ENCODE measurements around the gene ABCC8. TPM values are rescaled to one million over a fixed set of nuclear protein-coding genes. Genes with fewer than 3 reads are reported as not detected.

ABCC8 gene
- not detected in 2 replicates for total RNA-seq

GRCh38 chr11:17476317-17477083 is at the start of gene ABCC8:
Gene ABCC8, minus strand, starts transcription at chr11:17476845. Its CDS starts 69 bp downstream, at chr11:17476776.

DNA sequence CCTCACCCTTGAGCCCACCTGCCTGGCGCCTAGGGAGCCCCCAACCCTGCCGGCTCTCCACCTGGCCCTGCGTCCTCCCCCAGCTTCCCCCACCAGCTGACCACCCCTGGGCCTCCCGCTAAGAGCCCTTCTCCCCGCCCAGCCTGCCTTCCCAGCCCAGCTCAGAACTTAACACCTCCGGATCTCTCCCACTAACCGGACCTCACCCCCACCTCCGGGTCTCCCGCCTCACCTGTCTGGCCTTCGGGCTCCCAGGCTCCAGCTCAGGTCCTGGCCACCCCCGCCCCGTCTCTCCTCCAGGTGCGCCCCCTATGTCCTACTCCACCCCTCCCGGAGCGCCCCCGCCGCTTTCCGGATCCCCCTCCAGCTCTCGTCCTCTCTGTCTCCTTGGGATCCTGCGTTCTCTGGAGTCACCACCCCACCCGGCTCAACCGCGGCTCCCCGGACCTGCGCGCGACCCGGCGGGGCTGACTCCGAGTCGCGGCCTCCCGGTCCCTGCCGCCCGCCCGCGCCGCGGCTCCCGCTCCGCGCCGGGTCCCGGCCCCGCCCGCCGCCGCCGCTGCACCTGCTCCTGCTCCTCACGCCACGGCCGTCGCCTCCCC is 87.9 kb downstream of the ABCC8 start, which contains the start of gene KCNJ11:
Gene KCNJ11, minus strand, starts transcription at position 51 of the 602 bp plus-strand sequence. CDS start 568 bp downstream, outside the sequence.

GRCh38 chr11:17351510-17352176 is 125.0 kb downstream of the ABCC8 start, which contains the start of gene NCR3LG1:
Gene NCR3LG1, plus strand, starts transcription at chr11:17351800. Its CDS starts 170 bp downstream, at chr11:17351970.

Other genes with a start within 250 kb of the ABCC8 start
- gene NUCB2, start 200.1 kb downstream of the ABCC8 start, total RNA-seq, result 98.4 and 115 TPM in 2 replicates
- gene NCR3LG1, start 125.0 kb downstream of the ABCC8 start, total RNA-seq, result 5.2 and 8.1 TPM in 2 replicates
- gene KCNJ11, start 88.2 kb downstream of the ABCC8 start, total RNA-seq, result under 0.01 TPM in 1 of 2 replicates, not detected in the other
- not detected in 2 replicates for gene USH1C, start 67.6 kb upstream of the ABCC8 start, total RNA-seq
- not detected in 2 replicates for gene OTOG, start 70.4 kb upstream of the ABCC8 start, total RNA-seq
- not detected in 2 replicates for gene MYOD1, start 242.7 kb upstream of the ABCC8 start, total RNA-seq

Data from epithelial cell of umbilical artery (primary cell).